NCI-H2107 treated with DMSO at 0.1 percent for 48 hours (cell line): ENCODE measurements around the gene CYFIP1.
"Not testable (repeated sequence)": the region's sequence is repeated elsewhere in the genome, so short reads cannot be mapped to it uniquely, and the experiment has no call there.

Experiments used
- DNase-seq: peaks from one replicate; lab custom pipeline; 2025; ENCODE audit not compliant: unreplicated experiment; lab: John Stamatoyannopoulos, UW

Gene CYFIP1

DNA sequence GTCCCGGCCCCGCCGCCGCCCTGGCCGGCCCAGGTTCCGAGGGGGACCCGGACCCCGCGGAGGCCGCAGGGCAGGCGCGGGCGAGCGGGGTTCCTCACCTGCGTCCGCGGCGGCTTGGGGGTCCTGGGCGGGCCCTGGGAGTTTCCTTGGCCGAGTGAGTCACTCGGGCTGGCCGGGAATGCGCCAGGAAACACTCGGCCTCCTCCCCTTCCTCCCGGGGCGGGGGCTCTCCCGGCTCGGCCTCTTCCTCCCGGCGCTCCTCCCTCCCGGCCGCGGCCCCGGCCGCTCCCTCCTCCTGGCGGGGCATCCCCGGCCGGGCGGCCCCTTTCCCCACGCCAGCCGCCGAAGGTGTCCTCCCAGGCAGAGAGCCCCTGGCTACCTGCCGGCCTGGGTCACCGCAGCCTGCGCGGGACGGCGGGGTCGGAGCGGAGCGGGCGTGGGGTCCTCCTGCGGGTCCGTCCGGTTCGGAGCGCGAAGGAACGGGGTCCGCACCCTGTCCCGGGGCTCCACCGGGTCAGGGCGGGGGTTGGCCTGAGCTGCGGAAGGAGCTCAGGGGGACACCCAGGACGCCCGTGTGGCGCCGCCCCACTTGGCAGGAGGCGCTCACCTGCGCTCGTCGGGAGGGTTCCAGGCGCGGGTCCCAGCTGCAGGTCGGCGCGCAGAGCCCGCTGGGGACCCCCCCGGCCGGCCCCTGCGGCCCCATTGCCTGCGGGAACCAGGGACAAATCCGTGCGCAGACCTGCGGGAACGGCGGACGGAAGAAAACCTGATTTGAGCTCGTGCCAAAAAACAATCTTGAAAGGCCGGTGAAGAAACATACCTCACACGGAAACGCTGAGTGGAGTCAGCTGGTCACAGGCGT, at the start of gene CYFIP1:
Gene CYFIP1 (minus strand): TSS at position 180 of the 862 bp plus-strand sequence. CDS start 33,083 bp downstream, outside the sequence.
- DNase-seq, result peak; percentile 2

DNA sequence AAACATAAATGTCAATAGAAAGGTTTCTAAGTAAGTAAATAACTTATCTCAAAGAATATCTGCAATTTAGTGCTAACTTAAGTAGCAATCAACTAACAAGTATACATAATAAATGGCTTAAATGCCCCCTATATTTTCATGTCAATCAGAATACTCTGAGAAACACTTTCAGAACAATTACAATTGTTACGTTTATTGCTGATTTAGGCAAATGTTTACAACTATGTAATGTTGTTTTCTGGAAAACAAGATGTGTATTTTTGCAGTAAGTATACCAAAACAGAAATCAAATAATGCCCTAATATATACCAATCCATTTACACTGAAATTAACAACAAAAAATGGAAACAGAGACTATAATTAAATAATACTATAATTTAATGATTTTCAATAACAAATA, 46.0 kb upstream of the CYFIP1 start:
- no peak for DNase-seq

DNA sequence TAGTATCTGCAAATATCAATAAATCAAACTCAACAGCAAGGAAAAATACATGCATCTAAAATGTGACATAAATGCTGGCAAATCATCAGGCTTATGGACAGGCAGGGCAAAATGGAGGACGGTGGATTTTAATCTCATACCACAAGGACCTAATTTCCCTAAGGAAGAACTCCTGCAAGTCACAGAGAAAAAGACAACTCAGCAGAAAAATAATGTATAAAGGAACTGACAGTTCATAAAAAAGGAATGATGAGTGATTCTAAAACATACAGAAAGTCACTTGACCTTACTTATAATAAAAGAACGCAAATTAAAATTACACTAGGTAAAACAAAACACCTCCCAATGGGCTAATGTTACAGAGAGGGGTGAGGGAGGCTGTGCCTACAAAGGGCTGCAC, 42.0 kb upstream of the CYFIP1 start:
- no peak for DNase-seq

DNA sequence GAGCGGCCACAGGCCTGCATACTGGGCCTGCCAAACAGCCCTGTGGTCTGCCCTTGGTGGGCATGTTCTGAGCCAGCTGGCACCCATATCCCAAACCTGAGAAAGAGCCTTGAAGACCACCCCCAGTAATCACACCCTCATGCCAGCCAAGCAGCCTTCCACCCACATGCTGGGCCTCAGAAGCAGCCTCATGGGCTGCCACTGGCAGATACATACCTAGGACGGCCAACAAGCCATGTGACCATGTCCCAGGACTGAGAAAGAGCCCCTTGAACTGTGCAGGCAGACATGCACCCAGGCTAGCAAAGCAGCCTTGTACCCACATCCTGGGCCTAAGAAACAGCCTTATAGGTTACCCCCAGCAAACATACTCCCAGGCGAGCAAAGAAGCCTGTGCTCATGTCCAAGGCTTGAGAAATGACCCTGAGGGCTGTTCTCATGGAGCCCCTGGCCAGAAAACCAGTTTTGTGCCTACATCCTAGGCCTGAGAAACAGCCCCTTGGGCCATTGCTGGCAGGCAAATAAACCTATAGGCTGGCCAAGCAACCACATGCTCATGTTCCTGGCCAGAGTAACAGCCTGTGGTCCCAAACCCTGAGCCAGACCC, 34.3 kb upstream of the CYFIP1 start:
- no peak for DNase-seq

DNA sequence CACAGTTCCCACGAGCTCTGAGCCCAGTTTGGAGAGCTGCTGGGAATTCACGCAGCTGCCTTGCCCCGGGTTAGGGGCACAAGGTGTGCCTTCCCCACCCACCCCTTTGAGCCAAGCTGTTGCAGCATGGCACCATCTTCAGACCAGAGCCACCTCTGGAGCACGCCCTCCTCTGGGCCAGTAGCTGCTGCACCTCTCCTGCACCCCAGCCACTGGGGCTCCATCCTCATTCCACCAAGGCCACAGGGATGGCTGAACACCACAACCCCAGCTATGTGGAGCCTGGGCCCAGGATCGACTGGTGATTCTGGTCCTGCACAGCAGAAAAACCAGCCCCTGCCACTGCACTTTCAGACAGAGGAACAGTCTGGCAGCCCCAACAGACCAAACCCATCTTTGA, 33.5 kb upstream of the CYFIP1 start:
- DNase-seq, result no peak

DNA sequence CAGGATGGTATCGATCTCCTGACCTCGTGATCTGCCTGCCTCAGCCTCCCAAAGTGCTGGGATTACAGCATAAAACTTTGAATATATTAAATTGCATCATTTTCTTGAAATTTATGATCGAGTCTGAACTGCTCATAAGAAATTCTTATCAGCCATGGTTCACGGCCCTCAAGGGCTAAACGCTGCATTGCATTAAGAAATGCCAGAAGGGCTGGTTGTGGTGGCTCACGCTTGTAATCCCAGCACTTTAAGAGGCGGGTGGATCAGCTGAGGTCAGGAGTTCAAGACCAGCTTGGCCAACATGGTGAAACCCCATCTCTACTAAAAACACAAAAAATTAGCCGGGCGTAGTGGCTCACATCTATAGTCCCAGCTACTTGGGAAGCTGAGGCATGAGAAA, 32.4 kb upstream of the CYFIP1 start:
- DNase-seq, result not testable (repeated sequence)

DNA sequence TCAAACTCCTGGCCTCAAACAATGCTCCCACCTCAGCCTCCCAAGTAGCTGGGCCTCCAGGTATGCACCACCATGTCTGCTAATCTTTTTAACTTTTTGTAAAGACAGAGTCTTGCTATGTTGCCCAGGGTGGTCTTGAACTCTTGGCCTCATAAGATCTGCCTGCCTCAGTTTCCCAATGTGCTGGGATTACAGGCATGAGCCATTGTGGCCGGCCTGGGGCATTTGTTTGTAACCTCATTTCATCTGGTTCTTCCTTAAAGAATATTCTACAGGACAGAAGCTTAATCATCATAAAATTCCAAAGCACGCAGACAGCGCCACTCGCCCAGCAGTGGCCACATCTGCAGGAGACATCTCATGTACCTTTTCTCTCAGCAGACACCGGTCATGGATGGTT, 23.6 kb upstream of the CYFIP1 start:
- no peak for DNase-seq

DNA sequence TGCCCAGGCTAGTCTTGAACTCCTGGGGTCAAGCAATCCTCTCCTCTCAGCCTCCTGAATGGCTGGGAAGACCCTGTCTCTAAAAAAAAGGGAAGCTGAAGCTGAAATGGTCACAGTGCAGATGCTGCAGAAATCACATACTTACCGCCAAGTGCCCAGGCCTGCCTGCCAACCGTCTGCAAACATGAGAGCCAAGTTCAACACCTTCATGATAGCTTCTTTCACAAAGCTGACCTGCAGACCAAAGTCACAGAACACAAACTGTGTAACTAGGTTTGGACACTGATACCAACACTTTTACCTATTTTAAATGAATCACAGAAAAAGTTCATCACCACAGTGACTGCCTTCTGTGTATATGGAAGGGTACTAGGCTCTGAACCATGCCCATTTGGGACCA, 22.8 kb upstream of the CYFIP1 start:
- DNase-seq, result no peak

DNA sequence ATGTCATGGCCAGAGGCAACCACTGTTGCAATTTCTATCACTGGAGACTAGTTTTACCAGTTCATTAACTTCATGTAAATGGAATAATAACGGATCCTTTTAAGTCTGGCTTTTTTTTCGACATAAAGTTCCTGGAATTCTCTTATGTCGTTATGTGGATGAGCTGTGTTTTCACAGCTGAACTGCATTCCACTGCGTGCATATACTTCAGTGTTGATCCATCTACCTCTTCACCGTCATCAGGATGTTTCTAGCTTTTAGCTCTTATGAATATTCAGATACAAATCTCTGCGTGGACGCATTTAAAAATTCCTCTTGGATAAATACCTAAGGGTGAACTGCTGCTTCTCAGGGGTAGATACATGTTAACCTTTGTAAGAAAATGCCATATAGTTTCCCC, 15.6 kb upstream of the CYFIP1 start:
- no peak for DNase-seq

DNA sequence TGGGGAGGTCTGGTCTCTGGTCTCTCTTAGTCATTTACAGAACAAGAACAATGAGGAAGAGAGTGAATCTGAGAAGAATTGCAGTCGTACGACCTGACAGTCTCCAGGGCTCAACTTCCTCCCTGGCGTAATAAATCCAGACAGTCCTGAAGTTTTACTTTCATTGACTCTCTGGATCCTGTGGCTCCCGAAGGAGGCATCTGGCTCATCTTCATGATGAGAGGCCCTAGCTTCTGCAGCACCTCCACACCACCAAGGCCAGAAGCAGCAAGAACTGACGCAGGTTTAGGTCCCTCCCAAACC, 11.8 kb upstream of the CYFIP1 start:
- no peak for DNase-seq

DNA sequence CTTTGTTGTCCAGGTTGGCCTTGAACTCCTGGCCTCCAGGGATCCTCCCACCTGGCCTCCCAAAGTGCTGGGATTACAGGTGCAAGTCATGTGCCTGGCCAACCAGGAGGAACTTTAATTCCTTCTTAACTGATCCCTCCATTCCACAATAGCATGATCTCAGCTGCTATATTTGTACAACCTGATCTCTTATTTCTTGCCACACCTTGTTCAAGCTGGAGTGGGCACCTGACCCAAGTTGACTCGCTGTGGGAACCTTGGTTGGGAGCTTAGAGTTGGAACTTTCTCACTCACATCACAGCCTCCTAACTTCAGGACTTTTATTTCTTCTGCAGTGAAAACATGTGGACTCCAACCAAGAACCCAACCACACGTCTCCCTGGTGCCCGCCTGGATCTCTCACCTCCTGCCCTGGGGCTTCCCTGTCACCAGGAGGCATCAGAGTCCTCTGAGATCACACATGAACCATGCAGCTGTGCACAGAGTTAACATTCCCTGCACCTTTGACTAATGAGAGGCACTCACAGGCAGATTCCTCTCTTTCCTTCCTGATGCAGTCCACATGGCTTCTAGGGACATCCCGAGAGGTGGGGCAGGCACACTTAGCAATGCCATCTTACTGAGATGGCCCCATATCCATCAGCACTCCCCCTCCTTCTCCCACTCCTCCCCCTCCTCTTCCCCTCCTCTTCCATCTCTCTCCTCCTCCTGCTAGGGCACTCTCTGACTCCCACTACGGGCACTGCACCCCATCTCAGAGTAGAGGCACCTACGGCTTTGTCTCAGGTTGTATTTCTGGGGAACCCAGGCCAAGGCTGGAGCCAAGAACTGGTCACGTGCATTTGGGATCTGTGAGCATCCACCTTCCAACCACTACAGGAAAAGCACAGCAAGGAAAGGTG, 9.7 kb upstream of the CYFIP1 start:
- peak; percentile 4 for DNase-seq

DNA sequence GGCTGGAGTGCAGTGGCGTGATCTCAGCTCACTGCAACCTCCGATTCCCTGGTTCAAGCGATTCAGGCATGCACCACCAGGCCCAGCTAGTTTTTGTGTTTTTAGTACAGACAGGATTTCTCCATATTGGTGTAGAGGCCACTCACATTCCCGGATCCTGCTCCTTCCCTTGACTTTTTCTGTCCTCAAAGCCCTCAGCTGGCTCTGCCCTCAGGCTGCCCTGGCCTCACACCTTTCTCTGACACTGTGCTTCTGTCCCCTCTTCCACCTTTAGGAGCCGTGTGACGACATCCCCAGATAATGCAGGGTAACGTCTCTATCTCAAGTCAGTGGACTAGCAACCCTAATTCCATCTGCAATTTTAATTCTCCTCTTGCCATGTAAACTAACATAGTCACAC, 8.6 kb upstream of the CYFIP1 start:
- DNase-seq, result no peak

DNA sequence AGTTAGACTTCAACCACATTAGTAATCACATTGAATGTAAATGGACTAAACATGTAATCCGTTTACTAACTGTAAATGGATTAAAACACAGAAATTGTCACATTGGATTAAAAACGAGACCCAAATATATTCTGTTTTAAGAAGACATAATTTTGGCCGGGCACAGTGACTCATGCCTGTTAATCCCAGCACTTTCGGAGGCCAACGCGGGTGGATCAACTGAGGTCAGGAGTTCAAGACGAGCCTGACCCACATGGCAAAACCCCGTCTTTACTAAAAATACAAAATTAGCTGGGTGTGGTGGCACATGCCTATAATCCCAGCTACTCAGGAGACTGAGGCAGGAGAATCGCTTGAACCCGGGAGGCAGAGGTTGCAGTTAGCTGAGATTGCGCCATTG, 1.8 kb upstream of the CYFIP1 start:
- not testable (repeated sequence) for DNase-seq

DNA sequence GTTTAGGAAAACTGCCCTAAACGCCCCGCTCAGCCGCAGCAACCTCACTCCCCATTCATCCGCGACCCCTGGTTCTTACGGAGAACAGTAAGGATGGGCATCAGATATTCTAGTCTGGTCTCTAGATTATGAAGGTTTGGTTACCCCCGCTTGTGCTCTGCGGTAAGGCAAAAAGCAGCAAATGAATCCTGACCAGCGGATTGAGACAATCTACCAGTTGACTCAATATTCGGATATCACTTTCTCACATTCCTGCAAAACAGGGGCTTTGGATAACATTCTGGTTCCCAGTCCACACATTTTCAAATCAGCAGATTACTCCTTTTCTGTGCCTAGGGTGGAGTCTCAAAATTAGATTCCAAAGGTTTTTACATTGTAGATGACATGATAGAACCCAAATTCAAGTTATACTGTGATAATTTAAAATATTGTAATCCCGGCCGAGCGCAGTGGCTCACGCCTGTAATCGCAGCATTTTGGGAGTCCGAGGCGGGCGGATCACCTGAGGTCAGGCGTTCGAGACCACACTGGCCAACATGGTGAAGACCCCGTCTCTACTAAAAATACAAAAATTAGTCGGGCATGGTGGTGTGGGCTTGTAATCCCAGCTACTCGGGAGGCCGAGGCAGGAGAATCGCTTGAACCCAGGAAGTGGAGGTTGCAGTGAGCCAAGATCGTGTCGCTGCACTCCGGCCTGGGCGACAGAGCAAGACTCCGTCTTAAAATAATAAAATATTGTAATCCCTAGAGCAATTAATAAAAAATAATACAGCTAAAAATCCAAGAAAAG, 1.1 kb upstream of the CYFIP1 start:
- DNase-seq, result no peak

DNA sequence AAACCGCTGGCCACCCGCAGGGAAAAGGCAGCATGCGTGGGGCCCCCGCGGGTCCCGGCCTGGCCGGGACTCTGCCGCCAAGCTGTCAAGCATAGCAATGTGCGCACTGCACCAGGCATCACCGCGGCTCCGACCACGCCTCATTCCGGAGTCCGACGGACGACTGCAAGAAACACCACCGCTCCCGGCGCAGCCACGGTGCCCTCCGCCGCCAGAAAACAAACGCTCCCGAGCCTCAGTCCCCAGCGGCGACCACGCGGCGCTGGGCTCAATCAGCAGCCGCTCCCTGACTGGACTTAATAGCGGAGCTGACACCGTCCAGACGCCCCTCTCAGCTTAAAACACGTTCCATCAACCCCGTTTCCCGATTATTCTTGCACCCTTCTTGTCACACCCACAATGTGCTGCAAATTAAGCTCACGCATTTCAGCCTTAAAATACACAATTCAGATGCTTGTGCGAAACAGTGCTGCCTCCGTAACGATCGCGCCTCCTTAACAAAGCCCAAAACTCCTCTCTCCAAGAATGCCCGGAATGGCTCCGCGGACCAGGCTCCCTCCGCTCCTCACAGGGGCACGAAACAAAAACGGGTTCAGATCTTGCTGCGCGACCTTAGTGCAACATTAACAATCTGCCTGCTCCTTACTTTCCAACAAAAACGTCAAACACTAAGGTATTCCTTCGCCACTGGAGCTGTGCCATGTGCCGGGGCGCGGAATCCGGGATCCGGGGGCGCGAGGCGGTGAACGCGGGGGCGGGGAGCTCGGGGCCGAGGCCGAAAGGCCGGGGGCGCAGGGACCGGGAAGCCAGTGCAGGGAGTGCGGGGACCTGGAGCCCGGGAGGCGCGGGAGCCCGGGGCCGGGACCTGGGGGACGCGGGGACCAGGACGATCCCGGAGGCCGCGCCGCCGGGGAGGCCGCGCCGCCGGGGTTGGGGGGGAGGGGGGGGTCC, 655 bp downstream of the CYFIP1 start:
- no peak for DNase-seq

DNA sequence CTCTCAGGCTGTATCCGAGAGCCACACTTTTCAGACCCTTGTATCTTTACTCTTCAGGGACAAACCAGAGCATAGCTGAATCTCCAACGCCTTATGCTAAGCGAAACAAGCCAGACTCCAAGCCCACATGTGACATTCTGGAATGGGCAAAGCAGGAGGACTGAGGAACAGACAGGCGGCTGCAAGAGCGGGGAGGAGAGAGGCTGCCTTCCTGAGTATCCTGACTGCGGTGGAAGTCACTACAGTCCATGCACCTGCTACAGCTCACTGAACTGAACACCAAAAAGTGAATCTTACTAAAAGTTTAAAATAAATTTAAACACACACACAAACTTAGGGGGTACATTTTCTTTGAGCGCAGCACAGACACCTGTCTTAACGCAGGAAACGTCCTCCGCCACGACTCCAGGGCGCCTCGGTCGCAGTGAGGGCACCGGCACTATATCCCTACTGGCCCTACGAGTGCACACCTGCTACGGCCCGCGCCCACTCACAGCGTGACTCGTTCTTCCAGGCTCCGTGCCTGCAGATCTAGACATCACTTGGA, 1.4 kb downstream of the CYFIP1 start:
- DNase-seq, result no peak

DNA sequence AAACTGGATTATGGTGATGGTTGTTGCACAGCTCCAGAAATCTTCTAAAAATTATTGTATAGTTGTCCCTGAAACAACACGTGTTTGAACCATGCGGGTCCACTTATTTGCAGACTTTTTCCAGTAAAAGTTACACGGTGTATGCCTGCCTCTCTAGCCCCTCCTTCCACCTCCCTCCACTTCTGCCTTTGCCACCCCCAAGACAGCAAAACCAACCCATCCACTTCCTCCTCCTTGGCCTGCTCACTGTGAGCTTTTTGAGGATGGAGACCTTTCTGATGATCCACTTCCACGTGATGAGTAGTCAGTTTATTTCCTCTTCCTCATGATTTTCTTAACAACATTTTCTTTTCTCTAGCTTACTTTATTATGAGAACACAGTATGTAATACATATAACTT, 5.4 kb downstream of the CYFIP1 start:
- DNase-seq, result no peak

DNA sequence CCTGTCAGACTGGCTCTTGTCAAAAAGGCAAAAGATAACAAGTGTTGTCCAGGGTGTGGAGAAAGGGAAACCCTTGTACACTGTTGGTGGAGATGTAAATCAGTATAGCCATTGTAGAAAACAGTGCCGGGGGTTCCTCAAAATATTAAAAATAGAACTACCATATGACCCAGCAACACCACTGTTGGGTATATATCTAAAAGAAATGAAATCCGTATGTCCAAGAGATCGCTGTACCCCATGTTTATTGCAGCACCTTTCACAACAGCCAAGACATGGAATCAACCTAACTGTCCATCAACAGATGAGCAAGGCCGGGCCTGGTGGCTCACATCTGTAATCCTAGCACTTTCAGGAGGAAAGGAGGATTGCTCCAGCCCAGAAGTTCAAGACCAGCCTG, 6.2 kb downstream of the CYFIP1 start:
- DNase-seq, result no peak

DNA sequence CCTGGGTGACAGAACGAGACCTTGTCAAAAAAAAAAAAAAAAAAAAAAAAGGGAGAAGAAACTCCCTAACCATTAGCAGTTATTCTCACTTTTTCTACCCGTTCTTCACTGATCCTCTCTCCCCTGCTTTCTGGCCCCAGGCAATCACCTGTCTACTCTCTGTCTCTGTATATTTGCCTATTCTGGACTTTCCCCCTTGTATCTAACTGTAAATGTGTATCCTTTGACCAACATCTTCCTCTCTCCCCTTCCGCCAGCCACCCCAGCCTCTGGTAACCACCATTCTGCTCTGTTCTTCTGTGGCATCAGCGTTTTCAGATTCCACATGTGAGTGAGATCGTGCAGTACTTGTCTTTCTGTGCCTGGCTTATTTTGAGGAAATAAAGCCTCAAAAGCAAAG, 6.9 kb downstream of the CYFIP1 start:
- no peak for DNase-seq

DNA sequence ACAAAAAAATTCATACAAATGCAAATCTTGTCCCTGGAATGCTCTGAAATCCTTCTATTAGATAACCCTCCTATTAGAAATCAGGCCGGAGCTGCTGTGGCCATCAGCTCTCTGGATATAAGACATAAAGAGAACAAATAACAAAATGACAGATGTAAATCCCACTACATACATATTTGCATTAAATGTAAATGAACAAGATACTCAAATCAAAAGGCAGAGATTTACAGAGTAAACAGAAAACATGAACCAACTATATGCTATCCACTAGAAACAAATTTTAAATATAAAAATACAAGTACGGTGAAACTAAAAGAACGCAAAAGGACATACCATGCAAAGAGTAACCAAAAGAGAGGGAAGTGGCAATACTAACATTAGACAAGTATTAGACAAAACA, 10.7 kb downstream of the CYFIP1 start:
- no peak for DNase-seq
